ENCODE data around the gene APOL1.
A peak's percentile ranks its signal among the peaks of the same experiment; 100 is the strongest.
"Not testable (repeated sequence)": the region's sequence is repeated elsewhere in the genome, so short reads cannot be mapped to it uniquely, and the experiment has no call there.

The APOL1 gene

GRCh38 chr22:36285545-36285944, 32.6 kb downstream of the APOL1 start:
- Histone ChIP-seq H3K4me3 (ENCODE audit: low read length) (no peak overlapping the region), H3K9ac (ENCODE audit: low read length) (no peak overlapping the region), H3K4me1 (ENCODE audit: control insufficient read depth, insufficient read depth, low read length) (peaks cover 4% of the 10 kb centered on the region), H3K27ac (ENCODE audit: low read depth, low read length) (peak overlapping the region; percentile 92), H3K36me3 (ENCODE audit: control insufficient read depth, insufficient read depth, low read length) (peaks cover 84% of the 10 kb centered on the region), H3K27me3 (ENCODE audit: control insufficient read depth, insufficient read depth, low read length) (no peaks in the 10 kb centered on the region)

GRCh38 chr22:36286096-36286957, 33.4 kb downstream of the APOL1 start:
- H3K27ac ChIP-seq (ENCODE audit: low read depth, low read length), result peak overlapping the region; percentile 92
- no peaks in the 10 kb centered on the region for H3K27me3 ChIP-seq (ENCODE audit: control insufficient read depth, insufficient read depth, low read length)
- H3K4me1 ChIP-seq (ENCODE audit: control insufficient read depth, insufficient read depth, low read length), result peaks cover 4% of the 10 kb centered on the region
- no peak overlapping the region for H3K4me3 ChIP-seq (ENCODE audit: low read length)
- H3K9ac ChIP-seq (ENCODE audit: low read length), result no peak overlapping the region
- H3K36me3 ChIP-seq (ENCODE audit: control insufficient read depth, insufficient read depth, low read length), result peaks cover 79% of the 10 kb centered on the region

- Histone ChIP-seq H3K27ac (ENCODE audit: low read depth, low read length) (peak overlapping the region; percentile 62), H3K27me3 (ENCODE audit: control insufficient read depth, insufficient read depth, low read length) (no peaks in the 10 kb centered on the region), H3K36me3 (ENCODE audit: control insufficient read depth, insufficient read depth, low read length) (peaks cover 79% of the 10 kb centered on the region), H3K4me1 (ENCODE audit: control insufficient read depth, insufficient read depth, low read length) (peaks cover 4% of the 10 kb centered on the region), H3K9ac (ENCODE audit: low read length) (no peak overlapping the region), H3K4me3 (ENCODE audit: low read length) (no peak overlapping the region)
Measured at GRCh38 chr22:36287881-36288515, 35.1 kb downstream of the APOL1 start.

- H3K27me3 ChIP-seq (ENCODE audit: control insufficient read depth, insufficient read depth, low read length), result no peaks in the 10 kb centered on the region
- H3K27ac ChIP-seq (ENCODE audit: low read depth, low read length), result peak overlapping the region; percentile 62
- peaks cover 4% of the 10 kb centered on the region for H3K4me1 ChIP-seq (ENCODE audit: control insufficient read depth, insufficient read depth, low read length)
- H3K9ac ChIP-seq (ENCODE audit: low read length), result no peak overlapping the region
- peaks cover 81% of the 10 kb centered on the region for H3K36me3 ChIP-seq (ENCODE audit: control insufficient read depth, insufficient read depth, low read length)
- H3K4me3 ChIP-seq (ENCODE audit: low read length), result no peak overlapping the region
Measured at GRCh38 chr22:36288571-36289405, 35.9 kb downstream of the APOL1 start.

- Histone ChIP-seq H3K4me3 (ENCODE audit: low read length) (no peak overlapping the region), H3K36me3 (ENCODE audit: control insufficient read depth, insufficient read depth, low read length) (peaks cover 81% of the 10 kb centered on the region), H3K27me3 (ENCODE audit: control insufficient read depth, insufficient read depth, low read length) (no peaks in the 10 kb centered on the region), H3K27ac (ENCODE audit: low read depth, low read length) (peak overlapping the region; percentile 62), H3K4me1 (ENCODE audit: control insufficient read depth, insufficient read depth, low read length) (peaks cover 4% of the 10 kb centered on the region), H3K9ac (ENCODE audit: low read length) (no peak overlapping the region)
Measured at GRCh38 chr22:36289406-36289870, 36.5 kb downstream of the APOL1 start.

GRCh38 chr22:36289948-36290371, 37.0 kb downstream of the APOL1 start:
- H3K27ac ChIP-seq (ENCODE audit: low read depth, low read length), result peak overlapping the region; percentile 1
- not testable (repeated sequence) for H3K9ac ChIP-seq (ENCODE audit: low read length)
- peaks cover 81% of the 10 kb centered on the region for H3K36me3 ChIP-seq (ENCODE audit: control insufficient read depth, insufficient read depth, low read length)

GRCh38 chr22:36290391-36291075, 37.6 kb downstream of the APOL1 start:
- H3K36me3 ChIP-seq (ENCODE audit: control insufficient read depth, insufficient read depth, low read length), result peaks cover 81% of the 10 kb centered on the region
- not testable (repeated sequence) for H3K4me3 ChIP-seq (ENCODE audit: low read length); H3K27me3 ChIP-seq (ENCODE audit: control insufficient read depth, insufficient read depth, low read length); H3K9ac ChIP-seq (ENCODE audit: low read length); H3K27ac ChIP-seq (ENCODE audit: low read depth, low read length); H3K4me1 ChIP-seq (ENCODE audit: control insufficient read depth, insufficient read depth, low read length)

More at GRCh38 chr22:36289948-36290371, 37.0 kb downstream of the APOL1 start:
- H3K4me3 ChIP-seq (ENCODE audit: low read length); H3K4me1 ChIP-seq (ENCODE audit: control insufficient read depth, insufficient read depth, low read length); H3K27me3 ChIP-seq (ENCODE audit: control insufficient read depth, insufficient read depth, low read length): not testable (repeated sequence)

- H3K9ac ChIP-seq (ENCODE audit: low read length), result no peak overlapping the region
- peaks cover 79% of the 10 kb centered on the region for H3K36me3 ChIP-seq (ENCODE audit: control insufficient read depth, insufficient read depth, low read length)
- H3K27me3 ChIP-seq (ENCODE audit: control insufficient read depth, insufficient read depth, low read length), result no peaks in the 10 kb centered on the region
- no peak overlapping the region for H3K4me3 ChIP-seq (ENCODE audit: low read length)
- no peak overlapping the region for H3K27ac ChIP-seq (ENCODE audit: low read depth, low read length)
- H3K4me1 ChIP-seq (ENCODE audit: control insufficient read depth, insufficient read depth, low read length), result no peaks in the 10 kb centered on the region
Measured at GRCh38 chr22:36291831-36292740, 39.2 kb downstream of the APOL1 start.

GRCh38 chr22:36292823-36293530, 40.0 kb downstream of the APOL1 start:
- H3K4me3 ChIP-seq (ENCODE audit: low read length), result no peak overlapping the region
- H3K36me3 ChIP-seq (ENCODE audit: control insufficient read depth, insufficient read depth, low read length), result peaks cover 82% of the 10 kb centered on the region
- H3K27me3 ChIP-seq (ENCODE audit: control insufficient read depth, insufficient read depth, low read length), result no peaks in the 10 kb centered on the region
- no peak overlapping the region for H3K27ac ChIP-seq (ENCODE audit: low read depth, low read length)
- H3K4me1 ChIP-seq (ENCODE audit: control insufficient read depth, insufficient read depth, low read length), result no peaks in the 10 kb centered on the region
- no peak overlapping the region for H3K9ac ChIP-seq (ENCODE audit: low read length)

GRCh38 chr22:36293606-36294292, 40.8 kb downstream of the APOL1 start:
- no peak overlapping the region for H3K4me3 ChIP-seq (ENCODE audit: low read length)
- no peaks in the 10 kb centered on the region for H3K4me1 ChIP-seq (ENCODE audit: control insufficient read depth, insufficient read depth, low read length)
- no peak overlapping the region for H3K27ac ChIP-seq (ENCODE audit: low read depth, low read length)
- H3K9ac ChIP-seq (ENCODE audit: low read length), result no peak overlapping the region
- H3K27me3 ChIP-seq (ENCODE audit: control insufficient read depth, insufficient read depth, low read length), result no peaks in the 10 kb centered on the region
- H3K36me3 ChIP-seq (ENCODE audit: control insufficient read depth, insufficient read depth, low read length), result peaks cover 82% of the 10 kb centered on the region
